Liver (tissue), 9 donors: ENCODE data around the gene CMBL. TPM values are rescaled to one million over a fixed set of nuclear protein-coding genes. Genes with fewer than 3 reads are reported as not detected.

Experiments
- DNase-seq: peaks from one replicate; pipeline ENCODE4 v3.0.0-alpha.2; 2017; ENCODE audit warnings: low spot score
- H3K27ac ChIP-seq, 2 donors: one replicate each; pipeline ENCODE4 v1.7.0; 2013; ENCODE audit warnings: inconsistent platforms in 2 of 2, low read length in 2 of 2, control low read depth in 1 of 2, low read depth in 1 of 2, mild to moderate bottlenecking in 1 of 2
- H3K27me3 ChIP-seq, 4 donors: one replicate each; pipeline versions ENCODE4 v1.6.1 to v1.7.0; 2013; ENCODE audit warnings: low read length in 3 of 4, inconsistent platforms in 1 of 4, mild to moderate bottlenecking in 1 of 4, moderate library complexity in 1 of 4; ENCODE audit not compliant: control insufficient read depth in 4 of 4, insufficient read depth in 4 of 4
- H3K36me3 ChIP-seq, 4 donors: one replicate each; pipeline versions ENCODE4 v1.6.1 to v1.7.0; 2013; ENCODE audit warnings: low read length in 3 of 4, mild to moderate bottlenecking in 3 of 4, low read depth in 1 of 4, moderate library complexity in 1 of 4; ENCODE audit not compliant: control insufficient read depth in 4 of 4, insufficient read depth in 3 of 4
- H3K4me1 ChIP-seq, 4 donors: one replicate each; pipeline versions ENCODE4 v1.6.1 to v1.7.0; 2013; ENCODE audit warnings: low read length in 3 of 4, mild to moderate bottlenecking in 3 of 4, moderate library complexity in 1 of 4; ENCODE audit not compliant: control insufficient read depth in 4 of 4, insufficient read depth in 4 of 4
- H3K4me3 ChIP-seq, 3 donors: one replicate each; pipeline versions ENCODE4 v1.6.1 to v1.7.0; 2013; ENCODE audit warnings: low read length in 3 of 3, control low read depth in 1 of 3, low read depth in 1 of 3, mild to moderate bottlenecking in 1 of 3
- H3K9ac ChIP-seq, 2 donors: one replicate each; pipeline ENCODE4 v1.7.0; 2013; ENCODE audit warnings: low read length in 2 of 2, mild to moderate bottlenecking in 2 of 2, moderate library complexity in 2 of 2, control low read depth in 1 of 2, low read depth in 1 of 2
- H3K9me3 ChIP-seq, 4 donors: one replicate each; pipeline versions ENCODE4 v1.6.1 to v1.7.0; 2013; ENCODE audit warnings: low read length in 3 of 4; ENCODE audit not compliant: control insufficient read depth in 4 of 4
- CTCF ChIP-seq: fragments of 150-350 bp; IDR thresholded peaks from 2 replicates; pipeline ENCODE4 v1.5.1; 2017; ENCODE audit warnings: improper control_type of control experiment, low read depth, low read length; ENCODE audit not compliant: missing input control
- EGR1 ChIP-seq, 2 donors: IDR thresholded peaks; 2 replicates each; pipeline ENCODE4 v1.6.1; 2016 to 2018; ENCODE audit warnings: antibody characterized with exemption in 2 of 2, low read depth in 2 of 2
- FOXA1 ChIP-seq: IDR thresholded peaks from 2 replicates; pipeline ENCODE4 v1.6.1; 2016; ENCODE audit warnings: antibody characterized with exemption
- HNF4A ChIP-seq, 2 donors: conservative IDR thresholded peaks; 2 replicates each; pipeline ENCODE4 v1.6.1; 2016; ENCODE audit warnings: antibody characterized with exemption in 2 of 2, mild to moderate bottlenecking in 2 of 2
- HNF4G ChIP-seq: IDR thresholded peaks from 2 replicates; pipeline ENCODE4 v1.6.1; 2016; ENCODE audit warnings: antibody characterized with exemption
- JUND ChIP-seq, 2 donors: IDR thresholded peaks; 2 replicates each; pipeline ENCODE4 v1.6.1; 2016; ENCODE audit warnings: antibody characterized with exemption in 2 of 2
- MAX ChIP-seq: IDR thresholded peaks from 2 replicates; pipeline ENCODE4 v1.6.1; 2016; ENCODE audit warnings: antibody characterized with exemption
- NR2F2 ChIP-seq: IDR thresholded peaks from 2 replicates; pipeline ENCODE4 v1.6.1; 2016; ENCODE audit warnings: antibody characterized with exemption
- RAD21 ChIP-seq, 2 donors: IDR thresholded peaks; 2 replicates each; pipeline ENCODE4 v1.6.1; 2016; ENCODE audit warnings: antibody characterized with exemption in 2 of 2, mild to moderate bottlenecking in 2 of 2
- REST ChIP-seq: IDR thresholded peaks from 2 replicates; pipeline ENCODE4 v1.6.1; 2016; ENCODE audit warnings: antibody characterized with exemption, mild to moderate bottlenecking
- SP1 ChIP-seq: IDR thresholded peaks from 2 replicates; pipeline ENCODE4 v1.6.1; 2018; ENCODE audit warnings: antibody characterized with exemption, mild to moderate bottlenecking
- YY1 ChIP-seq: IDR thresholded peaks from 2 replicates; pipeline ENCODE4 v1.6.1; 2016; ENCODE audit warnings: antibody characterized with exemption, mild to moderate bottlenecking
- ZBTB33 ChIP-seq: IDR thresholded peaks from 2 replicates; pipeline ENCODE4 v1.6.1; 2016; ENCODE audit warnings: antibody characterized with exemption
- WGBS: extraction: QIAGEN DNeasy Blood & Tissue Kit; methylation state at CpG from one replicate; pipeline ENCODE4 v1.1.7; 2013; 5-methylcytosine and 5-hydroxymethylcytosine counted together
- polyA plus RNA-seq, 2 donors: library from polyadenylated mRNA; stranded (reverse) in 1 of 2; unstranded in 1 of 2; fragments of 200-250 nt in 1 of 2; fragments of >200 nt in 1 of 2; fragmentation: Nextera tagmentation in 1 of 2; extraction: Ambion mirVana in 1 of 2; gene quantifications; one replicate each; pipeline versions ENCODE4 v1.2.1 to v1.2.3, GENCODE V29; 2013 to 2015
- total RNA-seq, 2 donors: library from RNA; depleted of rRNA; stranded (reverse); fragments of >200 nt; gene quantifications; one replicate each; pipeline ENCODE4 v1.2.3, GENCODE V29; 2014
- donor health status: healthy.
- donor health status: healthy.
- donor health status: healthy.
- donor health status: healthy.
- donor health status: healthy.

The CMBL gene
- total and polyA plus RNA-seq, 4 donors = 6.8 to 56.1 (median 41.7) TPM

- Histone ChIP-seq H3K27me3 (no peaks in the 10 kb centered on the region), H3K4me1 (peaks cover 5 to 24% (median 20%) of the 10 kb centered on the region in 4 donors), H3K4me3 (peak overlapping the region; percentile 72 to 99 (median 78)), H3K36me3 (peaks cover 3 to 25% (median 15%) of the 10 kb centered on the region in 4 donors), H3K9ac (peak overlapping the region; percentile 17 to 84), H3K27ac (no peak overlapping the region), H3K9me3 (no peaks in the 10 kb centered on the region)
- WGBS = 21% methylated on average over 7 of the region's 7 CpGs
- no peak for DNase-seq
- TF ChIP-seq NR2F2 (no peak), JUND (IDR thresholded peaks at IDR 0.05) (no peak), ZBTB33 (no peak), EGR1 (IDR thresholded peaks at IDR 0.05; ENCODE audit: low read depth in 2 of 2) (no peak), YY1 (no peak), MAX (no peak), FOXA1 (no peak), HNF4G (no peak)
Observed at GRCh38 chr5:10251405-10251804, 56.3 kb downstream of the CMBL start.

- peaks cover 5 to 24% (median 20%) of the 10 kb centered on the region in 4 donors for H3K4me1 ChIP-seq
- DNase-seq = no peak
- H3K27ac ChIP-seq = peak overlapping the region; percentile 87 to 90
- H3K36me3 ChIP-seq = peaks cover 1 to 21% (median 10%) of the 10 kb centered on the region in 4 donors
- under 1% methylated on average over 21 of the region's 21 CpGs for WGBS
- peak overlapping the region; percentile 72 to 99 (median 78) for H3K4me3 ChIP-seq
- no peaks in the 10 kb centered on the region for H3K27me3 ChIP-seq
- no peaks in the 10 kb centered on the region for H3K9me3 ChIP-seq
- H3K9ac ChIP-seq = peak overlapping the region; percentile 40 to 84
- TF ChIP-seq REST (peak; percentile 94), JUND (IDR thresholded peaks at IDR 0.05) (no peak)
Observed at GRCh38 chr5:10250806-10251276, 56.9 kb downstream of the CMBL start.

GRCh38 chr5:10249948-10250805 lies 57.5 kb downstream of the CMBL start, which contains the start of gene CCT5:
TSS of gene CCT5 (plus strand) at chr5:10250280. CDS start at chr5:10250341, 61 bp downstream.
- peak within 1 kb of the TSS; percentile 96 to 97 for H3K9ac ChIP-seq
- peak within 1 kb of the TSS; percentile 87 to 90 for H3K27ac ChIP-seq
- peak within 1 kb of the TSS; percentile 78 to 99 (median 90) for H3K4me3 ChIP-seq
- H3K9me3 ChIP-seq = no peaks in the 10 kb centered on the region
- no peaks in the 10 kb centered on the region for H3K27me3 ChIP-seq
- H3K4me1 ChIP-seq = peaks cover 5 to 24% (median 20%) of the 10 kb centered on the region in 4 donors
- peak; percentile 87 for DNase-seq
- WGBS = under 1% methylated on average over 67 of the region's 67 CpGs
- H3K36me3 ChIP-seq = peaks cover 0 to 15% (median 4%) of the 10 kb centered on the region in 4 donors
- peak; percentile 27 to 29 for TF ChIP-seq JUND (IDR thresholded peaks at IDR 0.05)
- TF ChIP-seq YY1 = peak; percentile 88
- TF ChIP-seq RAD21 (IDR thresholded peaks at IDR 0.05) = no peak
- TF ChIP-seq ZBTB33 = peak; percentile 98
- TF ChIP-seq CTCF = no peak
- peak; percentile 64 to 69 for TF ChIP-seq EGR1 (IDR thresholded peaks at IDR 0.05; ENCODE audit: low read depth in 2 of 2)
- TF ChIP-seq SP1 = peak; percentile 69
- no peak for TF ChIP-seq FOXA1
- peak in 1 of 2 donors; percentile 15 for TF ChIP-seq HNF4A (conservative IDR thresholded peaks at IDR 0.05)
- TF ChIP-seq MAX = peak; percentile 80
- no peak for TF ChIP-seq HNF4G
